GM12878 (cell line): ENCODE measurements around the gene DCTN1. TPM values are rescaled to one million over a fixed set of nuclear protein-coding genes. Genes with fewer than 3 reads are reported as not detected.

Experiments
- ATAC-seq: fragments of 200-7000 bp; cut with Tn5 transposase; 3 replicates; pipeline ENCODE4 v1.9.1; 2020; ENCODE audit warnings: mild to moderate bottlenecking, moderate library complexity
- BruUV-seq: library from RNA; stranded (reverse); fragments of 400-500 nt; replicated peaks from 2 replicates; lab custom pipeline; 2021; lab: Mats Ljungman, UMichigan
- CTCF ChIA-PET: fragments of 300-600 bp; sonication (Branson Sonifier 250); formaldehyde crosslinking; extraction: SDS; loops from one replicate; lab custom pipeline; 2021; ENCODE audit warnings: inconsistent platforms; lab: Yijun Ruan, JAX
- POLR2A ChIA-PET: fragments of 350-600 bp; formaldehyde crosslinking; extraction: SDS; loops from one replicate; lab custom pipeline; 2021; ENCODE audit warnings: inconsistent platforms; lab: Charles Lee
- RAD21 ChIA-PET: fragments of 300-600 bp; sonication (Branson Sonifier 250); formaldehyde crosslinking; loops from one replicate; lab custom pipeline; 2023; ENCODE audit warnings: antibody characterized with exemption; ENCODE audit not compliant: unreplicated experiment; lab: Charles Lee
- SMC1A ChIA-PET: fragments of 300-600 bp; sonication (Branson Sonifier 250); formaldehyde crosslinking; loops from one replicate; lab custom pipeline; 2023; ENCODE audit not compliant: unreplicated experiment, uncharacterized antibody; lab: Charles Lee
- DNase-seq: peaks from one replicate; pipeline ENCODE4 v3.0.0-alpha.2; 2011; ENCODE audit warnings: low read depth, low spot score
- FAIRE-seq: peaks from 3 replicates; lab custom pipeline; 2011; peaks lifted over from hg19 to GRCh38; lab: Jason Lieb, UNC
- H2AFZ ChIP-seq: 2 replicates; pipeline ENCODE4 v1.6.0; 2011; ENCODE audit warnings: low read depth, low read length, control low read depth; ENCODE audit not compliant: control insufficient read depth
- H3K27ac ChIP-seq: 2 replicates; pipeline ENCODE4 v1.5.1; 2011; ENCODE audit warnings: control low read depth; ENCODE audit not compliant: control insufficient read depth, insufficient read depth
- H3K27me3 ChIP-seq, 2 experiments: replicated peaks in 1 of 2; 2 replicates each; pipeline versions ENCODE4 v1.6.0 to v1.6.1; 2011; ENCODE audit warnings: low read length in 1 of 2; ENCODE audit not compliant: control insufficient read depth in 2 of 2, insufficient read depth in 2 of 2
- H3K36me3 ChIP-seq, 2 experiments: 2 replicates each; pipeline ENCODE4 v1.5.1; 2011; ENCODE audit warnings: low read length in 1 of 2; ENCODE audit not compliant: control insufficient read depth in 2 of 2, insufficient read depth in 2 of 2
- H3K4me1 ChIP-seq: 2 replicates; pipeline ENCODE4 v1.6.1; 2011; ENCODE audit warnings: mild to moderate bottlenecking, low read length, moderate library complexity, mixed read lengths; ENCODE audit not compliant: control insufficient read depth, insufficient read depth
- H3K4me2 ChIP-seq: 2 replicates; pipeline ENCODE4 v1.6.0; 2011; ENCODE audit warnings: control low read depth; ENCODE audit not compliant: control insufficient read depth, insufficient read depth
- H3K4me3 ChIP-seq: fragments of 200-600 bp; sonication (generic); 2 replicates; pipeline ENCODE4 v1.5.1; 2016
- H3K79me2 ChIP-seq: 2 replicates; pipeline ENCODE4 v1.6.0; 2011; ENCODE audit warnings: low read length; ENCODE audit not compliant: control insufficient read depth, insufficient read depth
- H3K9ac ChIP-seq: 2 replicates; pipeline ENCODE4 v1.8.0; 2011; ENCODE audit warnings: low read length, control low read depth, mixed read lengths; ENCODE audit not compliant: control insufficient read depth, insufficient read depth
- H3K9me3 ChIP-seq: replicated peaks from 3 replicates; pipeline ENCODE4 v1.5.1; 2011; ENCODE audit warnings: mild to moderate bottlenecking, low read length; ENCODE audit not compliant: control insufficient read depth, insufficient read depth
- H4K20me1 ChIP-seq: 2 replicates; pipeline ENCODE4 v1.6.0; 2011; ENCODE audit not compliant: control insufficient read depth, insufficient read depth
- BCLAF1 ChIP-seq: fragments of 450-650 bp; IDR thresholded peaks from 2 replicates; pipeline ENCODE4 v1.6.1; 2017; ENCODE audit warnings: antibody characterized with exemption, mild to moderate bottlenecking, moderate library complexity
- BHLHE40 ChIP-seq, 2 experiments: fragments of 450-650 bp in 1 of 2; IDR thresholded peaks; 2 replicates each; pipeline ENCODE4 v1.6.1; 2011 to 2017; ENCODE audit warnings: low read depth in 2 of 2, borderline replicate concordance in 1 of 2, improper control_type of control experiment in 1 of 2, low read length in 1 of 2, mild to moderate bottlenecking in 1 of 2
- ESRRA ChIP-seq: IDR thresholded peaks from 2 replicates; pipeline ENCODE4 v1.6.1; 2012; ENCODE audit warnings: mild to moderate bottlenecking, low read length, improper control_type of control experiment
- MEF2B ChIP-seq: fragments of 450-650 bp; IDR thresholded peaks from 2 replicates; pipeline ENCODE4 v1.6.1; 2018; ENCODE audit warnings: mild to moderate bottlenecking, moderate library complexity; ENCODE audit not compliant: partially characterized antibody, poor library complexity, severe bottlenecking
- PAX5 ChIP-seq: IDR thresholded peaks from 2 replicates; pipeline ENCODE4 v1.6.1; 2011; ENCODE audit warnings: low read depth, low read length, borderline replicate concordance
- POLR2A ChIP-seq: IDR thresholded peaks from 2 replicates; pipeline ENCODE4 v1.6.1; 2011; ENCODE audit warnings: low read depth, mild to moderate bottlenecking, low read length
- POLR2AphosphoS2 ChIP-seq: IDR thresholded peaks from 2 replicates; pipeline ENCODE4 v1.6.1; 2011; ENCODE audit warnings: low read depth, mild to moderate bottlenecking, low read length, improper control_type of control experiment, moderate library complexity
- POLR2AphosphoS5 ChIP-seq: IDR thresholded peaks from 2 replicates; pipeline ENCODE4 v1.6.1; 2011; ENCODE audit warnings: mild to moderate bottlenecking, low read length, inconsistent platforms
- SMAD5 ChIP-seq: IDR thresholded peaks from 2 replicates; pipeline ENCODE4 v1.6.1; 2016; ENCODE audit warnings: antibody characterized with exemption, low read depth
- SPI1 ChIP-seq: IDR thresholded peaks from 2 replicates; pipeline ENCODE4 v1.6.1; 2011; ENCODE audit warnings: low read depth, mild to moderate bottlenecking, low read length, moderate library complexity, borderline replicate concordance; ENCODE audit not compliant: insufficient read depth
- SUPT20H ChIP-seq: IDR thresholded peaks from 2 replicates; pipeline ENCODE4 v1.6.1; 2011; ENCODE audit warnings: low read depth, mild to moderate bottlenecking, low read length, moderate library complexity, borderline replicate concordance; ENCODE audit not compliant: control insufficient read depth
- ZBED1 ChIP-seq: IDR thresholded peaks from 2 replicates; pipeline ENCODE4 v1.6.1; 2016; ENCODE audit warnings: borderline replicate concordance
- ZNF24 ChIP-seq: fragments of 450-650 bp; IDR thresholded peaks from 2 replicates; pipeline ENCODE4 v1.6.1; 2017; ENCODE audit warnings: antibody characterized with exemption, mild to moderate bottlenecking
- ZNF592 ChIP-seq: fragments of 450-650 bp; IDR thresholded peaks from 2 replicates; pipeline ENCODE4 v1.6.1; 2017; ENCODE audit warnings: mild to moderate bottlenecking, moderate library complexity
- WGBS: methylation state at CpG from one replicate; pipeline ENCODE4 v1.1.6; 2016; ENCODE audit warnings: low lambda C conversion rate; ENCODE audit not compliant: insufficient replicate concordance, insufficient coverage; ENCODE audit errors: missing lambda C conversion rate; 5-methylcytosine and 5-hydroxymethylcytosine counted together
- in situ Hi-C: fragments of 300-500 bp; cut with MboI; formaldehyde crosslinking; loops from 9 replicates; pipeline ENCODE4 v1.14.3; 2018; ENCODE audit warnings: mixed read lengths
- intact Hi-C: fragments of 100-400 bp; cut with micrococcal nuclease; formaldehyde crosslinking; loops from one replicate; pipeline ENCODE4 v1.14.2; 2022; ENCODE audit not compliant: unreplicated experiment
- polyA plus RNA-seq, 11 experiments: library from polyadenylated mRNA; depleted of rRNA in 4 of 11; unstranded in 6 of 11; stranded (reverse) in 5 of 11; fragments of >200 nt; fragmentation: Nextera tagmentation in 4 of 11; fragmentation: Illumina TruSeq in 1 of 11; extraction: Ambion mirVana in 4 of 11; extraction: Trizol in 1 of 11; gene quantifications; 1 replicate in 1 of 11; 2 replicates in 10 of 11; pipeline versions ENCODE4 v1.2.1 to v1.2.3, GENCODE V29; 2011 to 2016; ENCODE audit warnings: inconsistent platforms in 2 of 11, missing spikeins in 2 of 11, low read depth in 1 of 11
- total RNA-seq, 4 experiments: library from RNA; depleted of rRNA in 3 of 4; stranded (reverse); fragments of >200 nt in 3 of 4; fragmentation: Illumina TruSeq in 1 of 4; extraction: Trizol in 1 of 4; gene quantifications; 2 replicates each; pipeline versions ENCODE4 v1.2.1 to v1.2.3, GENCODE V29; 2013 to 2021
- TF ChIP-seq, protein P1 (sequence below): IDR thresholded peaks from 2 replicates; pipeline ENCODE4 v1.6.1; 2012; ENCODE audit warnings: low read depth, low read length, improper control_type of control experiment

Gene DCTN1
- total and polyA plus RNA-seq, 10 of the 15 experiments (the other 5 are each of a cell fraction or from before 2014, with no cell fraction given), result 44.1 to 116 (median 64.8) TPM

- TF ChIP-seq ZNF592 (no peak), POLR2AphosphoS2 (no peak), ESRRA (no peak), ZNF24 (no peak)
Measured at GRCh38 chr2:74427551-74427950, 47.4 kb upstream of the DCTN1 start (continued).

DNA sequence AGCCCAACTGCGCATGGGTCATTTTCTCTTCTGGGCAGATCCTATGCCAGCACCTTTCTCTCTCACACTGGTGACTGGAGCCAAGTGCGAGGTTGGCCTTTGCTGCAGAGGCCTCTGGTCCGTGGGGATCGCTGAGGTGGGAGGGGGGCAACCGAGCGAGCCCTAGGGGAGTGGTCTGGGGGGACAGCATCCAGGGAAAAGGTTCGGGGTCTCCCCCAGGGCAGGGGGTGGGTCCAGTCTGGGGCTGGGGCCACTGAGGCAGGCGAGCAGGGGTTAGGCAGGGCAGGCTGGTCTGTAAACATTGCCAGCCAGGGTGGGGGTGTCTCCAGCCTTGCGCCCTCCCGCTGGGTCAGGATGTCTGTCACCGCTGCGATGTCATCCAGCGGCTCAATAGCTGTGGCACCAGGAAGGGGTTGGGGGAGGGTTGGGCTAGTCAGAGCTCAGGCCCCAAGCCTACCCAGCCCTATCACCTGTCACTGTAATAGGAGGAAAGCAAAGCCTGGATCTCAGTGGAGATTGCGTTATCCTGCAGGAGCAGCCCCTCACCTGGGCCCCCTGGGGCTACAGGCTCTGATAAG is 46.2 kb upstream of the DCTN1 start:
- Histone ChIP-seq H3K9me3 (no peaks in the 10 kb centered on the region), H3K36me3 (peaks cover 0 to 12% of the 10 kb centered on the region in 2 experiments; a peak in 1 of 4 replicates), H3K4me2 (no peak overlapping the region), H4K20me1 (no peaks in the 10 kb centered on the region), H3K4me1 (peaks cover 7% of the 10 kb centered on the region; the same call in 1 of the 2 replicates), H3K79me2 (peaks cover 9% of the 10 kb centered on the region), H3K9ac (no peak overlapping the region), H3K27ac (no peak overlapping the region), H2AFZ (no peak overlapping the region), H3K27me3 (no peaks in the 10 kb centered on the region), H3K4me3 (no peak overlapping the region)
- BruUV-seq, result no TSS peak
- 84% methylated on average over 14 of the region's 14 CpGs for WGBS
- SMC1A ChIA-PET, result no interaction called here
- CTCF ChIA-PET, result no interaction called here
- RAD21 ChIA-PET, result interaction anchor here (0.6 kb wide), 1 partner anchor 40 kb away, joined by 3 read pairs; no protein-coding TSS in a partner anchor
- in situ Hi-C loops (no loop called here), intact Hi-C loops (no loop called here)
- POLR2A ChIA-PET, result no interaction called here
- no peak for DNase-seq
- no peak for FAIRE-seq
- ATAC-seq, result no peak
- no peak for TF ChIP-seq POLR2A
- no peak for TF ChIP-seq BHLHE40 (IDR thresholded peaks at IDR 0.05; ENCODE audit: borderline replicate concordance in 1 of 2, low read depth in 2 of 2, low read length in 1 of 2)
- no peak for TF ChIP-seq SUPT20H
- no peak for TF ChIP-seq PAX5
- TF ChIP-seq POLR2AphosphoS2, result no peak
- no peak for TF ChIP-seq ZBED1
- TF ChIP-seq, protein P1, sequence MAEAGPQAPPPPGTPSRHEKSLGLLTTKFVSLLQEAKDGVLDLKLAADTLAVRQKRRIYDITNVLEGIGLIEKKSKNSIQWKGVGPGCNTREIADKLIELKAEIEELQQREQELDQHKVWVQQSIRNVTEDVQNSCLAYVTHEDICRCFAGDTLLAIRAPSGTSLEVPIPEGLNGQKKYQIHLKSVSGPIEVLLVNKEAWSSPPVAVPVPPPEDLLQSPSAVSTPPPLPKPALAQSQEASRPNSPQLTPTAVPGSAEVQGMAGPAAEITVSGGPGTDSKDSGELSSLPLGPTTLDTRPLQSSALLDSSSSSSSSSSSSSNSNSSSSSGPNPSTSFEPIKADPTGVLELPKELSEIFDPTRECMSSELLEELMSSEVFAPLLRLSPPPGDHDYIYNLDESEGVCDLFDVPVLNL, result no peak
- TF ChIP-seq SPI1, result no peak
- TF ChIP-seq SMAD5, result no peak
- TF ChIP-seq POLR2AphosphoS5, result no peak
- TF ChIP-seq BCLAF1, result no peak
- TF ChIP-seq MEF2B, result no peak
